Left renal cortex interstitium (tissue), 4 donors: ENCODE measurements around the gene PROCA1. TPM values are rescaled to one million over a fixed set of nuclear protein-coding genes. Genes with fewer than 3 reads are reported as not detected.
A peak's percentile ranks its signal among the peaks of the same experiment; 100 is the strongest.
"Not testable (repeated sequence)": the region's sequence is repeated elsewhere in the genome, so short reads cannot be mapped to it uniquely, and the experiment has no call there.

Source experiments
- DNase-seq, 4 donors: peaks; one replicate each; pipeline ENCODE4 v3.0.0-alpha.2; 2013; ENCODE audit warnings: low read depth in 4 of 4, low spot score in 2 of 4, missing footprints in 1 of 4
- polyA plus RNA-seq, 4 donors: library from polyadenylated mRNA; unstranded; fragments of 120-200 nt; gene quantifications; one replicate each; pipeline ENCODE4 v1.2.1, GENCODE V29; 2013; ENCODE audit not compliant: insufficient read length in 4 of 4

Gene PROCA1
- polyA plus RNA-seq, 4 donors = 4.3 to 12.9 (median 7.9) TPM

- DNase-seq = no peak
Observed at GRCh38 chr17:28685366-28685765, 26.3 kb downstream of the PROCA1 start.

DNA sequence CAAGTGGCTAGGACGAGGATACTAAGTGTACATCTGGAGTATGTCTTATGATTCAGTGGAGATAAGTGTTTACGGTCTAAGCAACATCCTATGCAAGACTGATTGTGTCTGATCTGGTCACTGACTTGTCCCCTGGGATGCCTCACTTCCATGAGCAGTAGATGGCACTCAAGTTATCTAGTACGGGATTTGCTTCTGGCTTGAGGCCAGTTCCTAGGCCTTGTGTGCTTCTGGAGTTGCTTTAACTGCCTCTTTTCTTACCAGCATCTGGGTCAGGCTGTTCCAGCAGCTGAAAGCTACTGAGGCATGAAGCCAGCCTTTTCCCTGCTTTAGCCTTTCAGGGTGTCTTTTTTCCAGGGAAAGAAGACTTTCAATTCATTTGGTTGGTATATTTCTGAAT is 26.7 kb downstream of the PROCA1 start:
- DNase-seq = no peak

- DNase-seq = no peak
Observed at GRCh38 chr17:28682655-28683054, 29.0 kb downstream of the PROCA1 start.

DNA sequence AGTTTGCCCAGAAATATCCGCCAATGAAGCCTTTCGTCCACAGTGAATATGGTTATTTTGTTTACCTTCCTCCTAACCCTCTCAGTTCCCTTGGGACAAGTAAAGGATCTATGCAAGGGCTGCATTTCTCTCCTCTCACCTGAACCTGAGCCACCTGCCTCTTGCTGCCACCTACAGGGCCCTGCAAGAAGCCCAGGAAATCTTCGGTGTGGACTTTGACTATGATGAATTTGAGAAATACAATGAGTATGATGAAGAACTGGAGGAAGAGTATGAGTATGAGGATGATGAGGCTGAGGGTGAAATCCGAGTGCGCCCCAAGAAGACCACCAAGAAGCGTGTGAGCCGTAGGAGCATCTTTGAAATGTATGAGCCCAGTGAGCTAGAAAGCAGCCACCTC is 35.7 kb downstream of the PROCA1 start:
- no peak for DNase-seq

GRCh38 chr17:28675490-28675889 is 36.2 kb downstream of the PROCA1 start:
- no peak for DNase-seq

GRCh38 chr17:28669918-28670317 is 41.8 kb downstream of the PROCA1 start:
- no peak for DNase-seq

GRCh38 chr17:28667870-28668269 is 43.8 kb downstream of the PROCA1 start:
- DNase-seq = no peak

DNA sequence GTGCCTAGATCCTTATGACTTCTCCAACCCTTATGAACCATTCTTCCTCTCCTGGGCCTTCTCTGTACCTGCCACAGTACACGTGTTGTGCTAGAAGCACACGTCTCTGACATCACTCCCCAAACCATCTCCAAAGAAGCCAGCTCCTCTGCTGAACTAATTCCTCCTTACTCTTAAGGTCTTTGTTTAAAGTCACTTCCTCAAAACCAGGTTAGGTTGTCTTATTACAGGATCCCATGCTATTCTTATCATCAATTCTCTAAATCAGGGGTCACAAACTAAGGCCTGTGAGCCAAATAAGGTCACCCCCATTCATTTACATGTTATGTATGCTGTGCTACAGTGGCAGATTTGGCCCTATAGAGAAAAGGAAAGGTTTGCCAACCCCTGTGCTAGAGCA is 45.7 kb downstream of the PROCA1 start:
- DNase-seq = no peak

GRCh38 chr17:28663723-28664122 is 48.0 kb downstream of the PROCA1 start:
- DNase-seq = no peak

DNA sequence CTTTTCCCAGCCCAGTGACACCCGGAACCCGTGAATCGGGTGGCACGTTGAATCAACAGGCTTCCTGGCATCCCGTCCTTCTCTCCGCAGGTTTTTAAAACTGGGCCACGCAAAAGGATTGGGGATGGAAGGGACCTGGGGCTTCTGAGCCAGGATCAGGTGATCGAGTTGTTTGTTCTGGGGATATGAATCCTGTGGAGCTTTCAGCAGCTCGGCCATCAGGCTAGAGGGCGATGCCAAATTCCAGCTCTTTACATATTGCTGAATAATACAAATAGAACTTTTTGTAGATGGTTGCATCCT is 49.2 kb downstream of the PROCA1 start:
- no peak for DNase-seq

- DNase-seq = peak; percentile 87 to 98 (median 88)
Observed at GRCh38 chr17:28661635-28662526, 49.8 kb downstream of the PROCA1 start, which contains the start of the genes SDF2 and SUPT6H. Gene SDF2 (minus strand): TSS chr17:28661906. CDS start chr17:28661876, 30 bp downstream. Gene SUPT6H (plus strand): TSS chr17:28662205. CDS start chr17:28673402, 11,197 bp downstream.

- DNase-seq = not testable (repeated sequence)
Observed at GRCh38 chr17:28659497-28659881, 52.2 kb downstream of the PROCA1 start.

GRCh38 chr17:28658766-28659496 is 52.8 kb downstream of the PROCA1 start:
- not testable (repeated sequence) for DNase-seq

DNA sequence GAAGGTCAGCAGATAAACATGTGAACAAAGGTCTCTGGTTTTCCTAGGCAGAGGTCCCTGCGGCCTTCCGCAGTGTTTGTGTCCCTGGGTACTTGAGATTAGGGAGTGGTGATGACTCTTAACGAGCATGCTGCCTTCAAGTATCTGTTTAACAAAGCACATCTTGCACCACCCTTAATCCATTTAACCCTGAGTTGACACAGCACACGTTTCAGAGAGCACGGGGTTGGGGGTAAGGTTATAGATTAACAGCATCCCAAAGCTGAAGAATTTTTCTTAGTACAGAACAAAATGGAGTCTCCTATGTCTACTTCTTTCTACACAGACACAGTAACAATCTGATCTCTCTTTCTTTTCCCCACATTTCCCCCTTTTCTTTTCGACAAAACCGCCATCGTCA is 53.3 kb downstream of the PROCA1 start:
- DNase-seq = not testable (repeated sequence)

DNA sequence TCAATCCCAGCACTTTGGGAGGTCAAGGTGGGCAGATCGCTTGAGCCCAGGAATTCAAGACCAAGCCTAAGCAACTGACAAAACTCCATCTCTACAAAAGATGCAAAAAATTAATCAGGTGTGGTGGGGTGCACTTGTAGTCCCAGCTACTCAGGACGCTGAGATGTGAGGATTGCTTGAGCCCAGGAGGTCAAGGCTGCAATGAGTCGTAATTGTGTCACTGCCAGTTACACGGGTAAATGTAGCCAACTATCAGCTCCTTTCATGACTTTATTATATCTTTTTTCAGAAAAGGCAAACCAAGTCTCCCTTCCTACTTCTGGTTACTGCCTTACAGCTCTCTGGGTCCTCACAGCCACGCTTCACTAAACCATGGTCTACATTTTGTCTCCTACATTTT is 53.9 kb downstream of the PROCA1 start:
- DNase-seq = no peak

DNA sequence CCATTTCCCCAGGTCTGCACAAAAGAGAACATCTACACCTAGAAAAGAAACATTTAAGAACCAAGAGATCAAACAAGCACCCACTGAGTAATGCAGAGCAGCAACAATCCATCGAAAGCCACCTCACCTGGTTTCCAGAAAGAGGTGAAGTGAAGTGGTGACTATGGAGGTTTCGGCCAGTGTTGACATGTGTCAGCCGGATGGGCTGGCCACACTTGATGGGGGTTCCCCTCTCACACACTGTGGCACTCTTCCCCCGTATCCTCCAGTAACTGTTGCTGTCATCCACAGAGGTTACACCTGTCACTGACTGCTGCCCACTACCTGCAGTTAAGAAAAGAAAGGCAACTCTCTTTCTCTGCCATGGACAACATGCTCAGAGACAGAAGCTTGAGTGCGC is 56.5 kb downstream of the PROCA1 start:
- no peak for DNase-seq

Other genes starting within 250 kb of the PROCA1 start
- 10 to 100 TPM in 3 of 4 donors, 1 to 10 TPM in 1; 6.0 to 19.3 (median 14.6) TPM for gene SLC13A2, start 238.2 kb downstream of the PROCA1 start, polyA plus RNA-seq
- under 1 TPM; 0.33 to 0.81 (median 0.56) TPM for gene FOXN1, start 205.5 kb downstream of the PROCA1 start, polyA plus RNA-seq
- gene UNC119, start 159.3 kb downstream of the PROCA1 start, polyA plus RNA-seq = 10 to 100 TPM; 55.6 to 79.7 (median 65.4) TPM
- 100 to 1,000 TPM in 2 of 4 donors, 10 to 100 TPM in 2; 91.2 to 103 (median 95.8) TPM for gene PIGS, start 140.4 kb downstream of the PROCA1 start, polyA plus RNA-seq
- 10 to 100 TPM; 17.7 to 31.4 (median 24.6) TPM for gene ALDOC, start 135.0 kb downstream of the PROCA1 start, polyA plus RNA-seq
- gene SPAG5, start 112.9 kb downstream of the PROCA1 start, polyA plus RNA-seq = 10 to 100 TPM; 41.8 to 71.2 (median 53.9) TPM
- gene RSKR, start 97.7 kb downstream of the PROCA1 start, polyA plus RNA-seq = 10 to 100 TPM in 2 of 4 donors, 1 to 10 TPM in 2; 4.5 to 34.0 (median 16.9) TPM
- 100 to 1,000 TPM in 2 of 4 donors, 10 to 100 TPM in 2; 75.2 to 106 (median 93.5) TPM for gene BLTP2, start 66.7 kb downstream of the PROCA1 start, polyA plus RNA-seq
- gene SDF2, start 50.0 kb downstream of the PROCA1 start, polyA plus RNA-seq = 10 to 100 TPM; 72.7 to 88.1 (median 82.7) TPM
- gene SUPT6H, start 49.7 kb downstream of the PROCA1 start, polyA plus RNA-seq = 10 to 100 TPM; 63.1 to 83.7 (median 74.1) TPM
- gene RAB34, start 6.0 kb upstream of the PROCA1 start, polyA plus RNA-seq = 100 to 1,000 TPM; 169 to 203 (median 186) TPM
- 1,000 to 10,000 TPM in 2 of 4 donors, 100 to 1,000 TPM in 2; 742 to 1,048 (median 924) TPM for gene RPL23A, start 8.1 kb upstream of the PROCA1 start, polyA plus RNA-seq
- gene TLCD1, start 14.3 kb upstream of the PROCA1 start, polyA plus RNA-seq = 10 to 100 TPM; 14.3 to 20.1 (median 17.9) TPM
- 10 to 100 TPM in 2 of 4 donors, 1 to 10 TPM in 2; 6.2 to 13.8 (median 10.2) TPM for gene NEK8, start 16.9 kb upstream of the PROCA1 start, polyA plus RNA-seq
- 100 to 1,000 TPM; 101 to 176 (median 126) TPM for gene TRAF4, start 32.1 kb upstream of the PROCA1 start, polyA plus RNA-seq
- 10 to 100 TPM; 20.1 to 26.2 (median 20.8) TPM for gene FAM222B, start 130.9 kb upstream of the PROCA1 start, polyA plus RNA-seq
- gene ERAL1, start 143.1 kb upstream of the PROCA1 start, polyA plus RNA-seq = 10 to 100 TPM; 60.2 to 76.2 (median 69.0) TPM
- 100 to 1,000 TPM in 2 of 4 donors, 10 to 100 TPM in 2; 84.9 to 107 (median 96.9) TPM for gene FLOT2, start 185.8 kb upstream of the PROCA1 start, polyA plus RNA-seq
- 10 to 100 TPM; 13.2 to 18.0 (median 15.2) TPM for gene DHRS13, start 191.2 kb upstream of the PROCA1 start, polyA plus RNA-seq
- gene PHF12, start 239.6 kb upstream of the PROCA1 start, polyA plus RNA-seq = 10 to 100 TPM; 41.2 to 66.9 (median 50.8) TPM